ENCODE measurements around the gene DSC1. TPM values are rescaled to one million over a fixed set of nuclear protein-coding genes. Genes with fewer than 3 reads are reported as not detected.

The DSC1 gene
- total and polyA plus RNA-seq, 2 of the 13 experiments (the other 11 are each of a cell fraction or from before 2014, with no cell fraction given) = not detected

DNA sequence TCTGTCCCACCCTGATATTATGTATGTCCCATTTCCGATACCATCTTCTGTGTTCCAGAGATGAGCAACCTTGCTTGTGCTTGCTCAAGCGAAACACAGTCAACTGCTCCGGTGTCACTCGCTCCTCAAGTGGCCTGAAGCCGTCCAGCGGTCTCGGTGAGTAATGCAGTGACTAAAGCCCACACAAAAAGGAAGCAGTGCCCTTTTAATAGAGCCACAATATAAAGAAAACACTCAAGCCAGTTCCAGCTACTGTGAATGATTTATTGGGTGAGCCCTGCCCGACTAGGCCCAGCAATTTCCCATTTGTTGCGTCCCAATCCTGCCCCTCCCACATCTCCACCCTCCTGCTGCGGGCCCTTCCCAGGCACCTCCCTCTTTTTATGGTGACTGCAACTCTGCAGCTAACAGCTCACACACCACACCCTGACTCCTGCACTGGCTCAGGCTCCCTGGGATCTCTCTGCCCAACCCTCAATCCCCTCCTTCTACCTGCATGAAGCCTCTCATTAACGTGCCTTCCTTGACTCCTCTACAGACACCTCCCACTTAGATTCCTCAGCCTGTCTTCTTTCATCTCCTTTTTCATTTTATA, 44.2 kb upstream of the DSC1 start (continued):
- TF ChIP-seq, protein P1, sequence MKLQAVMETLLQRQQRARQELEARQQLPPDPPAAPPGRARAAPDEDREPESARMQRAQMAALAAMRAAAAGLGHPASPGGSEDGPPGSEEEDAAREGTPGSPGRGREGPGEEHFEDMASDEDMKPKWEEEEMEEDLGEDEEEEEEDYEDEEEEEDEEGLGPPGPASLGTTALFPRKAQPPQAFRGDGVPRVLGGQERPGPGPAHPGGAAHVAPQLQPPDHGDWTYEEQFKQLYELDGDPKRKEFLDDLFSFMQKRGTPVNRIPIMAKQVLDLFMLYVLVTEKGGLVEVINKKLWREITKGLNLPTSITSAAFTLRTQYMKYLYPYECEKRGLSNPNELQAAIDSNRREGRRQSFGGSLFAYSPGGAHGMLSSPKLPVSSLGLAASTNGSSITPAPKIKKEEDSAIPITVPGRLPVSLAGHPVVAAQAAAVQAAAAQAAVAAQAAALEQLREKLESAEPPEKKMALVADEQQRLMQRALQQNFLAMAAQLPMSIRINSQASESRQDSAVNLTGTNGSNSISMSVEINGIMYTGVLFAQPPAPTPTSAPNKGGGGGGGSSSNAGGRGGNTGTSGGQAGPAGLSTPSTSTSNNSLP (IDR thresholded peaks at IDR 0.05; ENCODE audit: low read depth, low read length) = peak; percentile 76
- TF ChIP-seq HES4 (CRISPR knock-in tag; IDR thresholded peaks at IDR 0.05; ENCODE audit: borderline replicate concordance) (no peak), ZNF232 (CRISPR knock-in tag; IDR thresholded peaks at IDR 0.05; ENCODE audit: borderline replicate concordance) (no peak), EP300 (IDR thresholded peaks at IDR 0.05; ENCODE audit: low read depth in 2 of 2, low read length in 2 of 2) (0 out of 4 replicates have a peak, but pooled peaks of 1 of the 2 experiments have one; percentile 8), EP300 (CRISPR knock-in tag; IDR thresholded peaks at IDR 0.05; ENCODE audit: borderline replicate concordance) (no peak), ZNF713 (CRISPR knock-in tag; IDR thresholded peaks at IDR 0.05) (no peak), ZBTB21 (CRISPR knock-in tag; IDR thresholded peaks at IDR 0.05) (no peak), EED (CRISPR knock-in tag; IDR thresholded peaks at IDR 0.05) (no peak), HDAC6 (IDR thresholded peaks at IDR 0.05; ENCODE audit: low read depth, low read length) (no peak), SAP130 (CRISPR knock-in tag; IDR thresholded peaks at IDR 0.05; ENCODE audit: low read depth) (peak; percentile 30; the same call in 1 of the 2 replicates), THAP11 (CRISPR knock-in tag; IDR thresholded peaks at IDR 0.05) (no peak), TEAD3 (CRISPR knock-in tag; optimal IDR thresholded peaks at IDR 0.05; ENCODE audit: borderline replicate concordance) (peak; percentile 46), NFIB (CRISPR knock-in tag; IDR thresholded peaks at IDR 0.05; ENCODE audit: borderline replicate concordance) (no peak), ZFX (CRISPR knock-in tag; IDR thresholded peaks at IDR 0.05; ENCODE audit: low read depth) (peak; percentile 67), ZNF546 (CRISPR knock-in tag; conservative IDR thresholded peaks at IDR 0.05) (no peak), ZFP36 (IDR thresholded peaks at IDR 0.05; ENCODE audit: borderline replicate concordance, low read depth, low read length, partially characterized antibody) (no peak), LCORL (IDR thresholded peaks at IDR 0.05) (no peak), LCORL (CRISPR knock-in tag; IDR thresholded peaks at IDR 0.05) (0 out of 2 replicates have a peak, but pooled peaks have one; percentile 33), SALL2 (CRISPR knock-in tag; IDR thresholded peaks at IDR 0.05) (no peak), SP5 (CRISPR knock-in tag; IDR thresholded peaks at IDR 0.05; ENCODE audit: borderline replicate concordance, low read depth) (peak; percentile 79), FOXA3 (CRISPR knock-in tag; IDR thresholded peaks at IDR 0.05) (0 out of 2 replicates have a peak, but pooled peaks have one; percentile 5), ZFY (CRISPR knock-in tag; IDR thresholded peaks at IDR 0.05) (peak; percentile 63), HNRNPL (IDR thresholded peaks at IDR 0.05; ENCODE audit: low read depth, low read length) (no peak)
- TF ChIP-seq, protein P2, sequence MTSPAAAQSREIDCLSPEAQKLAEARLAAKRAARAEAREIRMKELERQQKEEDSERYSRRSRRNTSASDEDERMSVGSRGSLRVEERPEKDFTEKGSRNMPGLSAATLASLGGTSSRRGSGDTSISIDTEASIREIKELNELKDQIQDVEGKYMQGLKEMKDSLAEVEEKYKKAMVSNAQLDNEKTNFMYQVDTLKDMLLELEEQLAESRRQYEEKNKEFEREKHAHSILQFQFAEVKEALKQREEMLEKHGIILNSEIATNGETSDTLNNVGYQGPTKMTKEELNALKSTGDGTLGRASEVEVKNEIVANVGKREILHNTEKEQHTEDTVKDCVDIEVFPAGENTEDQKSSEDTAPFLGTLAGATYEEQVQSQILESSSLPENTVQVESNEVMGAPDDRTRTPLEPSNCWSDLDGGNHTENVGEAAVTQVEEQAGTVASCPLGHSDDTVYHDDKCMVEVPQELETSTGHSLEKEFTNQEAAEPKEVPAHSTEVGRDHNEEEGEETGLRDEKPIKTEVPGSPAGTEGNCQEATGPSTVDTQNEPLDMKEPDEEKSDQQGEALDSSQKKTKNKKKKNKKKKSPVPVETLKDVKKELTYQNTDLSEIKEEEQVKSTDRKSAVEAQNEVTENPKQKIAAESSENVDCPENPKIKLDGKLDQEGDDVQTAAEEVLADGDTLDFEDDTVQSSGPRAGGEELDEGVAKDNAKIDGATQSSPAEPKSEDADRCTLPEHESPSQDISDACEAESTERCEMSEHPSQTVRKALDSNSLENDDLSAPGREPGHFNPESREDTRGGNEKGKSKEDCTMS (CRISPR knock-in tag; conservative IDR thresholded peaks at IDR 0.05) = no peak
- TF ChIP-seq, protein P3, sequence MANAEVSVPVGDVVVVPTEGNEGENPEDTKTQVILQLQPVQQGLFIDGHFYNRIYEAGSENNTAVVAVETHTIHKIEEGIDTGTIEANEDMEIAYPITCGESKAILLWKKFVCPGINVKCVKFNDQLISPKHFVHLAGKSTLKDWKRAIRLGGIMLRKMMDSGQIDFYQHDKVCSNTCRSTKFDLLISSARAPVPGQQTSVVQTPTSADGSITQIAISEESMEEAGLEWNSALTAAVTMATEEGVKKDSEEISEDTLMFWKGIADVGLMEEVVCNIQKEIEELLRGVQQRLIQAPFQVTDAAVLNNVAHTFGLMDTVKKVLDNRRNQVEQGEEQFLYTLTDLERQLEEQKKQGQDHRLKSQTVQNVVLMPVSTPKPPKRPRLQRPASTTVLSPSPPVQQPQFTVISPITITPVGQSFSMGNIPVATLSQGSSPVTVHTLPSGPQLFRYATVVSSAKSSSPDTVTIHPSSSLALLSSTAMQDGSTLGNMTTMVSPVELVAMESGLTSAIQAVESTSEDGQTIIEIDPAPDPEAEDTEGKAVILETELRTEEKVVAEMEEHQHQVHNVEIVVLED (CRISPR knock-in tag; IDR thresholded peaks at IDR 0.05; ENCODE audit: borderline replicate concordance) = no peak
- TF ChIP-seq, protein P4, sequence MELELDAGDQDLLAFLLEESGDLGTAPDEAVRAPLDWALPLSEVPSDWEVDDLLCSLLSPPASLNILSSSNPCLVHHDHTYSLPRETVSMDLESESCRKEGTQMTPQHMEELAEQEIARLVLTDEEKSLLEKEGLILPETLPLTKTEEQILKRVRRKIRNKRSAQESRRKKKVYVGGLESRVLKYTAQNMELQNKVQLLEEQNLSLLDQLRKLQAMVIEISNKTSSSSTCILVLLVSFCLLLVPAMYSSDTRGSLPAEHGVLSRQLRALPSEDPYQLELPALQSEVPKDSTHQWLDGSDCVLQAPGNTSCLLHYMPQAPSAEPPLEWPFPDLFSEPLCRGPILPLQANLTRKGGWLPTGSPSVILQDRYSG (CRISPR knock-in tag; IDR thresholded peaks at IDR 0.05) = no peak

Measured in HepG2 (cell line).